ENCODE data around the gene PRKN.

The PRKN gene

GRCh38 chr6:162153120-162153519, 574.4 kb downstream of the PRKN start:
- Mint-ChIP-seq H3K27ac (no peak overlapping the region), H3K27me3 (no peaks in the 10 kb centered on the region), H3K4me3 (no peak overlapping the region), H3K9me3 (no peaks in the 10 kb centered on the region), H3K4me1 (peaks cover 4% of the 10 kb centered on the region), H3K36me3 (no peaks in the 10 kb centered on the region)
- DNase-seq (ENCODE audit: low spot score in 2 of 2), result no peak
- ATAC-seq (ENCODE audit: low read depth), result no peak

- ATAC-seq (ENCODE audit: low read depth), result no peak
- no peaks in the 10 kb centered on the region for H3K9me3 Mint-ChIP-seq
- no peak overlapping the region for H3K4me3 Mint-ChIP-seq
- H3K27me3 Mint-ChIP-seq, result no peaks in the 10 kb centered on the region
- no peak overlapping the region for H3K27ac Mint-ChIP-seq
- H3K4me1 Mint-ChIP-seq, result no peaks in the 10 kb centered on the region
- DNase-seq (ENCODE audit: low spot score in 2 of 2), result no peak
- no peaks in the 10 kb centered on the region for H3K36me3 Mint-ChIP-seq
Observed at GRCh38 chr6:162151021-162151665, 576.4 kb downstream of the PRKN start.

GRCh38 chr6:162150295-162150694, 577.3 kb downstream of the PRKN start:
- no peak for ATAC-seq (ENCODE audit: low read depth)
- Mint-ChIP-seq H3K36me3 (no peaks in the 10 kb centered on the region), H3K9me3 (no peaks in the 10 kb centered on the region), H3K27ac (no peak overlapping the region), H3K4me3 (no peak overlapping the region), H3K4me1 (no peaks in the 10 kb centered on the region), H3K27me3 (no peaks in the 10 kb centered on the region)
- DNase-seq (ENCODE audit: low spot score in 2 of 2), result no peak

GRCh38 chr6:162149786-162150185, 577.8 kb downstream of the PRKN start:
- no peaks in the 10 kb centered on the region for H3K36me3 Mint-ChIP-seq
- H3K4me3 Mint-ChIP-seq, result no peak overlapping the region
- no peaks in the 10 kb centered on the region for H3K4me1 Mint-ChIP-seq
- ATAC-seq (ENCODE audit: low read depth) (no peak), DNase-seq (ENCODE audit: low spot score in 2 of 2) (no peak)
- H3K27me3 Mint-ChIP-seq, result no peaks in the 10 kb centered on the region
- no peaks in the 10 kb centered on the region for H3K9me3 Mint-ChIP-seq
- H3K27ac Mint-ChIP-seq, result no peak overlapping the region

- no peak for DNase-seq (ENCODE audit: low spot score in 2 of 2)
- no peak for ATAC-seq (ENCODE audit: low read depth)
- Mint-ChIP-seq H3K9me3 (no peaks in the 10 kb centered on the region), H3K4me3 (no peak overlapping the region), H3K36me3 (no peaks in the 10 kb centered on the region), H3K27me3 (no peaks in the 10 kb centered on the region), H3K27ac (no peak overlapping the region), H3K4me1 (no peaks in the 10 kb centered on the region)
Observed at GRCh38 chr6:162147805-162148204, 579.8 kb downstream of the PRKN start.

GRCh38 chr6:162147281-162147680, 580.3 kb downstream of the PRKN start:
- Mint-ChIP-seq H3K27me3 (no peaks in the 10 kb centered on the region), H3K36me3 (no peaks in the 10 kb centered on the region), H3K4me1 (no peaks in the 10 kb centered on the region), H3K4me3 (no peak overlapping the region), H3K9me3 (no peaks in the 10 kb centered on the region), H3K27ac (no peak overlapping the region)
- no peak for DNase-seq (ENCODE audit: low spot score in 2 of 2)
- ATAC-seq (ENCODE audit: low read depth), result no peak

GRCh38 chr6:162140251-162140852, 587.2 kb downstream of the PRKN start:
- no peak for ATAC-seq (ENCODE audit: low read depth)
- H3K27ac Mint-ChIP-seq, result no peak overlapping the region
- no peak for DNase-seq (ENCODE audit: low spot score in 2 of 2)
- H3K27me3 Mint-ChIP-seq, result no peaks in the 10 kb centered on the region
- H3K9me3 Mint-ChIP-seq, result peaks cover 5% of the 10 kb centered on the region
- H3K4me3 Mint-ChIP-seq, result no peak overlapping the region
- H3K4me1 Mint-ChIP-seq, result no peaks in the 10 kb centered on the region
- peaks cover 5% of the 10 kb centered on the region for H3K36me3 Mint-ChIP-seq

GRCh38 chr6:162125659-162126058, 601.9 kb downstream of the PRKN start:
- Mint-ChIP-seq H3K4me1 (no peaks in the 10 kb centered on the region), H3K36me3 (no peaks in the 10 kb centered on the region), H3K27me3 (no peaks in the 10 kb centered on the region), H3K27ac (no peak overlapping the region), H3K9me3 (no peaks in the 10 kb centered on the region), H3K4me3 (no peak overlapping the region)
- no peak for DNase-seq (ENCODE audit: low spot score in 2 of 2)
- no peak for ATAC-seq (ENCODE audit: low read depth)

- Mint-ChIP-seq H3K27me3 (no peaks in the 10 kb centered on the region), H3K27ac (no peak overlapping the region), H3K9me3 (no peaks in the 10 kb centered on the region), H3K4me1 (no peaks in the 10 kb centered on the region), H3K36me3 (no peaks in the 10 kb centered on the region), H3K4me3 (no peak overlapping the region)
- DNase-seq (ENCODE audit: low spot score in 2 of 2), result no peak
- no peak for ATAC-seq (ENCODE audit: low read depth)
Observed at GRCh38 chr6:162124710-162125435, 602.7 kb downstream of the PRKN start.

GRCh38 chr6:162123797-162124196, 603.8 kb downstream of the PRKN start:
- DNase-seq (ENCODE audit: low spot score in 2 of 2), result no peak
- no peaks in the 10 kb centered on the region for H3K36me3 Mint-ChIP-seq
- ATAC-seq (ENCODE audit: low read depth), result no peak
- no peaks in the 10 kb centered on the region for H3K9me3 Mint-ChIP-seq
- no peaks in the 10 kb centered on the region for H3K4me1 Mint-ChIP-seq
- H3K4me3 Mint-ChIP-seq, result no peak overlapping the region
- no peaks in the 10 kb centered on the region for H3K27me3 Mint-ChIP-seq
- no peak overlapping the region for H3K27ac Mint-ChIP-seq

GRCh38 chr6:162119341-162119740, 608.2 kb downstream of the PRKN start:
- ATAC-seq (ENCODE audit: low read depth) (no peak), DNase-seq (ENCODE audit: low spot score in 2 of 2) (no peak)
- Mint-ChIP-seq H3K27me3 (no peaks in the 10 kb centered on the region), H3K27ac (no peak overlapping the region), H3K36me3 (peaks cover 3% of the 10 kb centered on the region), H3K4me1 (no peaks in the 10 kb centered on the region), H3K9me3 (no peaks in the 10 kb centered on the region), H3K4me3 (no peak overlapping the region)

- H3K27ac Mint-ChIP-seq, result no peak overlapping the region
- H3K36me3 Mint-ChIP-seq, result peaks cover 3% of the 10 kb centered on the region
- no peaks in the 10 kb centered on the region for H3K27me3 Mint-ChIP-seq
- no peak for DNase-seq (ENCODE audit: low spot score in 2 of 2)
- no peak overlapping the region for H3K4me3 Mint-ChIP-seq
- H3K4me1 Mint-ChIP-seq, result no peaks in the 10 kb centered on the region
- H3K9me3 Mint-ChIP-seq, result no peaks in the 10 kb centered on the region
- no peak for ATAC-seq (ENCODE audit: low read depth)
Observed at GRCh38 chr6:162118706-162119105, 608.9 kb downstream of the PRKN start.

GRCh38 chr6:162116902-162117525, 610.6 kb downstream of the PRKN start:
- no peaks in the 10 kb centered on the region for H3K9me3 Mint-ChIP-seq
- no peak overlapping the region for H3K27ac Mint-ChIP-seq
- DNase-seq (ENCODE audit: low spot score in 2 of 2) (no peak), ATAC-seq (ENCODE audit: low read depth) (no peak)
- no peak overlapping the region for H3K4me3 Mint-ChIP-seq
- H3K27me3 Mint-ChIP-seq, result no peaks in the 10 kb centered on the region
- peaks cover 3% of the 10 kb centered on the region for H3K36me3 Mint-ChIP-seq
- H3K4me1 Mint-ChIP-seq, result no peaks in the 10 kb centered on the region

GRCh38 chr6:162109480-162110050, 618.0 kb downstream of the PRKN start:
- DNase-seq (ENCODE audit: low spot score in 2 of 2) (no peak), ATAC-seq (ENCODE audit: low read depth) (no peak)
- Mint-ChIP-seq H3K27ac (no peak overlapping the region), H3K4me3 (no peak overlapping the region), H3K4me1 (peaks cover 2% of the 10 kb centered on the region), H3K9me3 (no peaks in the 10 kb centered on the region), H3K27me3 (no peaks in the 10 kb centered on the region), H3K36me3 (no peaks in the 10 kb centered on the region)

Measured in memory B cell (primary cell).